ENCODE measurements around the gene ERMARD.
"Not testable (repeated sequence)": the region's sequence is repeated elsewhere in the genome, so short reads cannot be mapped to it uniquely, and the experiment has no call there.

ERMARD gene

GRCh38 chr6:169738204-169738975 lies 13.0 kb upstream of the ERMARD start:
- no peak for DNase-seq

- no peak for DNase-seq
Measured at GRCh38 chr6:169738976-169739529, 12.4 kb upstream of the ERMARD start.

- DNase-seq, result no peak
Measured at GRCh38 chr6:169741344-169741743, 10.1 kb upstream of the ERMARD start.

GRCh38 chr6:169745405-169745804 lies 6.0 kb upstream of the ERMARD start:
- DNase-seq, result no peak

GRCh38 chr6:169746556-169746955 lies 4.9 kb upstream of the ERMARD start:
- no peak for DNase-seq

GRCh38 chr6:169752074-169752623 lies 727 bp downstream of the ERMARD start:
- no peak for DNase-seq

GRCh38 chr6:169755162-169755561 lies 3.7 kb downstream of the ERMARD start:
- no peak for DNase-seq

GRCh38 chr6:169763308-169763707 lies 11.9 kb downstream of the ERMARD start:
- DNase-seq, result no peak

- DNase-seq, result no peak
Measured at GRCh38 chr6:169763881-169764280, 12.5 kb downstream of the ERMARD start.

- DNase-seq, result not testable (repeated sequence)
Measured at GRCh38 chr6:169765789-169766188, 14.4 kb downstream of the ERMARD start.

GRCh38 chr6:169766232-169766631 lies 14.8 kb downstream of the ERMARD start:
- DNase-seq, result no peak

GRCh38 chr6:169766921-169767736 lies 15.7 kb downstream of the ERMARD start:
- no peak for DNase-seq

GRCh38 chr6:169774347-169774746 lies 22.9 kb downstream of the ERMARD start:
- no peak for DNase-seq

GRCh38 chr6:169775321-169775720 lies 23.9 kb downstream of the ERMARD start:
- DNase-seq, result no peak

GRCh38 chr6:169776379-169776778 lies 25.0 kb downstream of the ERMARD start:
- DNase-seq, result no peak

- DNase-seq, result no peak
Measured at GRCh38 chr6:169777896-169778295, 26.5 kb downstream of the ERMARD start.

- DNase-seq, result no peak
Measured at GRCh38 chr6:169778646-169779045, 27.2 kb downstream of the ERMARD start.

GRCh38 chr6:169779092-169779815 lies 27.8 kb downstream of the ERMARD start:
- no peak for DNase-seq

GRCh38 chr6:169779896-169780295 lies 28.5 kb downstream of the ERMARD start:
- no peak for DNase-seq

GRCh38 chr6:169780571-169781091 lies 29.2 kb downstream of the ERMARD start:
- DNase-seq, result no peak

GRCh38 chr6:169782966-169783365 lies 31.5 kb downstream of the ERMARD start:
- DNase-seq, result no peak

- DNase-seq, result no peak
Measured at GRCh38 chr6:169783401-169783800, 32.0 kb downstream of the ERMARD start.

All from activated naive CD4-positive, alpha-beta T cell treated with Interleukin-2 at 50 U/mL for 16 hours (primary cell).